Panc1 (cell line): ENCODE data around the gene JAK2. TPM values are rescaled to one million over a fixed set of nuclear protein-coding genes. Genes with fewer than 3 reads are reported as not detected.

ENCODE experiments used
- ATAC-seq: fragments of 200-7000 bp; cut with Tn5 transposase; 2 replicates; pipeline ENCODE4 v1.9.1; 2020; ENCODE audit warnings: mild to moderate bottlenecking, moderate library complexity
- BruUV-seq: library from RNA; stranded (reverse); fragments of 400-500 nt; replicated peaks from 2 replicates; lab custom pipeline; 2021; lab: Mats Ljungman, UMichigan
- CTCF ChIA-PET: fragments of 300-600 bp; sonication (Branson Sonifier 250); formaldehyde crosslinking; loops from one replicate; lab custom pipeline; 2022; ENCODE audit warnings: antibody characterized with exemption; lab: Charles Lee
- POLR2A ChIA-PET: fragments of 300-600 bp; sonication (Branson Sonifier 250); formaldehyde crosslinking; loops from one replicate; lab custom pipeline; 2022; ENCODE audit warnings: antibody characterized with exemption; lab: Charles Lee
- DNase-seq: peaks from one replicate; pipeline ENCODE4 v3.0.0-alpha.2; 2010; ENCODE audit warnings: low read depth, low spot score
- H3K27ac ChIP-seq: 2 replicates; pipeline ENCODE4 v1.5.1; 2011; ENCODE audit warnings: mild to moderate bottlenecking, low read length, inconsistent platforms
- H3K27me3 ChIP-seq: fragments of 200-500 bp; sonication (Bioruptor generic); 2 replicates; pipeline ENCODE4 v1.6.0; 2014; ENCODE audit warnings: low read length, inconsistent platforms; ENCODE audit not compliant: control insufficient read depth, insufficient read depth
- H3K36me3 ChIP-seq: fragments of 200-500 bp; sonication (Bioruptor generic); 2 replicates; pipeline ENCODE4 v1.5.1; 2014; ENCODE audit warnings: inconsistent platforms, mild to moderate bottlenecking, low read length, moderate library complexity; ENCODE audit not compliant: control insufficient read depth, insufficient read depth
- H3K4me1 ChIP-seq: 2 replicates; pipeline ENCODE4 v1.5.1; 2011; ENCODE audit warnings: inconsistent platforms, mild to moderate bottlenecking, low read length, moderate library complexity; ENCODE audit not compliant: control insufficient read depth, insufficient read depth
- H3K4me3 ChIP-seq, 2 experiments: 2 replicates each; pipeline ENCODE4 v1.5.1; 2011 to 2012; ENCODE audit warnings: low read depth in 2 of 2, low read length in 2 of 2, mild to moderate bottlenecking in 2 of 2, inconsistent platforms in 1 of 2, moderate library complexity in 1 of 2
- H3K9me3 ChIP-seq: fragments of 200-500 bp; sonication (Bioruptor generic); 2 replicates; pipeline ENCODE4 v1.5.1; 2014; ENCODE audit warnings: low read depth, mild to moderate bottlenecking, inconsistent platforms, low read length, moderate library complexity; ENCODE audit not compliant: control insufficient read depth, insufficient read depth
- POLR2AphosphoS5 ChIP-seq: IDR thresholded peaks from 2 replicates; pipeline ENCODE4 v1.6.1; 2012; ENCODE audit warnings: mild to moderate bottlenecking, low read depth, low read length, moderate library complexity
- SIN3A ChIP-seq: IDR thresholded peaks from 2 replicates; pipeline ENCODE4 v1.6.1; 2012; ENCODE audit warnings: low read depth, mild to moderate bottlenecking, low read length, moderate library complexity, borderline replicate concordance; ENCODE audit not compliant: insufficient read depth
- TCF7L2 ChIP-seq: IDR thresholded peaks from 2 replicates; pipeline ENCODE4 v1.6.1; 2011; ENCODE audit warnings: mild to moderate bottlenecking, low read depth, low read length, inconsistent platforms
- in situ Hi-C: cut with HindIII; loops from 2 replicates; pipeline ENCODE4 v1.10.0; 2016; ENCODE audit warnings: low sequenced_read_pairs, low pct_unique_long_range_greater_than_20kb
- intact Hi-C: fragments of 100-400 bp; cut with micrococcal nuclease; formaldehyde crosslinking; loops from one replicate; pipeline ENCODE4 v1.10.0; 2022; ENCODE audit not compliant: unreplicated experiment
- total RNA-seq: library from RNA; stranded (reverse); gene quantifications from one replicate; pipeline ENCODE4 v1.2.1, GENCODE V29; 2021; ENCODE audit not compliant: unreplicated experiment
- TF ChIP-seq, protein P1 (sequence below): fragments of 450-650 bp; IDR thresholded peaks from 2 replicates; pipeline ENCODE4 v1.5.1; 2017; ENCODE audit warnings: mild to moderate bottlenecking
- TF ChIP-seq, protein P2 (sequence below), 2 experiments: IDR thresholded peaks; 2 replicates each; pipeline ENCODE4 v1.6.1; 2011 to 2012; ENCODE audit warnings: low read depth in 2 of 2, control low read depth in 1 of 2, low read length in 1 of 2, mild to moderate bottlenecking in 1 of 2, moderate library complexity in 1 of 2; ENCODE audit not compliant: insufficient read depth in 1 of 2

The JAK2 gene
- total RNA-seq, 1 experiment from 2014 or later, result 2.3 TPM

DNA sequence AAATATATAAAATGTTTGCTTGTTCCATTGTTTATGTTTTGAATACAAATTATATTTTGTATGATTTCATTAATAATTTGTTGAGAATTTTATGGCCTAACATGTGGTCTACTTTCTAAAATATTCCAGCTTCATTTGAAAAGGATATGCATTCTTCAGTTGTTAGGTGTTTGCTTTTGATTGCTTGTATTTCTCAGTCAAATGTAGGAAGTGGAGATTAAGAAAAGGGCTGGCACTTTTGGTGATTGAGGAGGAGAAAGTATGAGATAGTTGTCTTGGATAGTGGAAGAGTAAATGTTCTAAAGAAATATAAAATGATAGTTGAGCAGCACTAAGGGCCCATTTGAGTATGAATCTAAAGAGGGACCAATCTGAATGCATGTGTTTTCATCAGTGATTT lies 23.1 kb downstream of the JAK2 start:
- Histone ChIP-seq H3K36me3 (no peaks in the 10 kb centered on the region), H3K4me1 (no peaks in the 10 kb centered on the region), H3K9me3 (no peaks in the 10 kb centered on the region), H3K4me3 (no peak overlapping the region), H3K27ac (no peak overlapping the region), H3K27me3 (no peaks in the 10 kb centered on the region)
- ATAC-seq (no peak), DNase-seq (no peak)
- TF ChIP-seq, protein P1, sequence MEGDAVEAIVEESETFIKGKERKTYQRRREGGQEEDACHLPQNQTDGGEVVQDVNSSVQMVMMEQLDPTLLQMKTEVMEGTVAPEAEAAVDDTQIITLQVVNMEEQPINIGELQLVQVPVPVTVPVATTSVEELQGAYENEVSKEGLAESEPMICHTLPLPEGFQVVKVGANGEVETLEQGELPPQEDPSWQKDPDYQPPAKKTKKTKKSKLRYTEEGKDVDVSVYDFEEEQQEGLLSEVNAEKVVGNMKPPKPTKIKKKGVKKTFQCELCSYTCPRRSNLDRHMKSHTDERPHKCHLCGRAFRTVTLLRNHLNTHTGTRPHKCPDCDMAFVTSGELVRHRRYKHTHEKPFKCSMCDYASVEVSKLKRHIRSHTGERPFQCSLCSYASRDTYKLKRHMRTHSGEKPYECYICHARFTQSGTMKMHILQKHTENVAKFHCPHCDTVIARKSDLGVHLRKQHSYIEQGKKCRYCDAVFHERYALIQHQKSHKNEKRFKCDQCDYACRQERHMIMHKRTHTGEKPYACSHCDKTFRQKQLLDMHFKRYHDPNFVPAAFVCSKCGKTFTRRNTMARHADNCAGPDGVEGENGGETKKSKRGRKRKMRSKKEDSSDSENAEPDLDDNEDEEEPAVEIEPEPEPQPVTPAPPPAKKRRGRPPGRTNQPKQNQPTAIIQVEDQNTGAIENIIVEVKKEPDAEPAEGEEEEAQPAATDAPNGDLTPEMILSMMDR, result no peak
- TF ChIP-seq, protein P2, sequence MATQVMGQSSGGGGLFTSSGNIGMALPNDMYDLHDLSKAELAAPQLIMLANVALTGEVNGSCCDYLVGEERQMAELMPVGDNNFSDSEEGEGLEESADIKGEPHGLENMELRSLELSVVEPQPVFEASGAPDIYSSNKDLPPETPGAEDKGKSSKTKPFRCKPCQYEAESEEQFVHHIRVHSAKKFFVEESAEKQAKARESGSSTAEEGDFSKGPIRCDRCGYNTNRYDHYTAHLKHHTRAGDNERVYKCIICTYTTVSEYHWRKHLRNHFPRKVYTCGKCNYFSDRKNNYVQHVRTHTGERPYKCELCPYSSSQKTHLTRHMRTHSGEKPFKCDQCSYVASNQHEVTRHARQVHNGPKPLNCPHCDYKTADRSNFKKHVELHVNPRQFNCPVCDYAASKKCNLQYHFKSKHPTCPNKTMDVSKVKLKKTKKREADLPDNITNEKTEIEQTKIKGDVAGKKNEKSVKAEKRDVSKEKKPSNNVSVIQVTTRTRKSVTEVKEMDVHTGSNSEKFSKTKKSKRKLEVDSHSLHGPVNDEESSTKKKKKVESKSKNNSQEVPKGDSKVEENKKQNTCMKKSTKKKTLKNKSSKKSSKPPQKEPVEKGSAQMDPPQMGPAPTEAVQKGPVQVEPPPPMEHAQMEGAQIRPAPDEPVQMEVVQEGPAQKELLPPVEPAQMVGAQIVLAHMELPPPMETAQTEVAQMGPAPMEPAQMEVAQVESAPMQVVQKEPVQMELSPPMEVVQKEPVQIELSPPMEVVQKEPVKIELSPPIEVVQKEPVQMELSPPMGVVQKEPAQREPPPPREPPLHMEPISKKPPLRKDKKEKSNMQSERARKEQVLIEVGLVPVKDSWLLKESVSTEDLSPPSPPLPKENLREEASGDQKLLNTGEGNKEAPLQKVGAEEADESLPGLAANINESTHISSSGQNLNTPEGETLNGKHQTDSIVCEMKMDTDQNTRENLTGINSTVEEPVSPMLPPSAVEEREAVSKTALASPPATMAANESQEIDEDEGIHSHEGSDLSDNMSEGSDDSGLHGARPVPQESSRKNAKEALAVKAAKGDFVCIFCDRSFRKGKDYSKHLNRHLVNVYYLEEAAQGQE (IDR thresholded peaks at IDR 0.05; ENCODE audit: insufficient read depth in 1 of 2, low read depth in 2 of 2, low read length in 1 of 2), result no peak
- TF ChIP-seq TCF7L2 (no peak), POLR2AphosphoS5 (no peak), SIN3A (no peak)
- BruUV-seq, result no TSS peak
- ChIA-PET POLR2A (no interaction called here), CTCF (interaction anchor here (0.6 kb wide), 1 partner anchor 272 kb away, joined by 3 read pairs; no protein-coding TSS in a partner anchor)
- in situ Hi-C loops, result no loop called here
- intact Hi-C loops, result no loop called here

DNA sequence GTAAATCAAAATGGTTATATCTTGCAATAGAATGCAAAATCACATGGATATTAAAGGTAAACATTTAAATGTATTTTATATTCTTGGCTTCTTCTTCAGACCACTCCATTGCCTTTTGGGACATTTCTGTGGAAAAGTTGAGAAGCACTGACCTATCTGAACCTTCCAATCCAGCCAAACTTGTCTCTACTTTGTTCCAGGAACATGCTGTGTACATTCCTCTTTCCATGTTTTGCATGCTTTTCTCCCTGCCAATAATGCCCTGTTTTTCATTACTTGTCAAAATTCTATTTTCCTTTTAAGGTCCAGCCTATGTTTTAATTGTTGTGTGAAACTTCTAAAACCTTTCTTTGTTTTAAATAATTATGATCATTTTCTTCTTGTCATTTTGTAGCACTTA lies 28.3 kb downstream of the JAK2 start:
- TF ChIP-seq TCF7L2, result no peak
- TF ChIP-seq, protein P2 (IDR thresholded peaks at IDR 0.05; ENCODE audit: insufficient read depth in 1 of 2, low read depth in 2 of 2, low read length in 1 of 2), result no peak
- TF ChIP-seq, protein P1, result no peak
- TF ChIP-seq POLR2AphosphoS5, result no peak
- no peak for TF ChIP-seq SIN3A
- ChIA-PET POLR2A (no interaction called here), CTCF (no interaction called here)
- no TSS peak for BruUV-seq
- in situ Hi-C loops, result no loop called here
- DNase-seq (no peak), ATAC-seq (no peak)
- Histone ChIP-seq H3K27ac (no peak overlapping the region), H3K9me3 (no peaks in the 10 kb centered on the region), H3K36me3 (no peaks in the 10 kb centered on the region), H3K4me3 (no peak overlapping the region), H3K4me1 (no peaks in the 10 kb centered on the region), H3K27me3 (no peaks in the 10 kb centered on the region)
- intact Hi-C loops, result no loop called here
